Measurements from ENCODE around the gene USP11.

The USP11 gene

GRCh38 chrX:47232803-47233332, at the start of gene USP11:
TSS of gene USP11 (plus strand) at chrX:47233009. CDS start at chrX:47233044, 35 bp downstream.
- no peak for DNase-seq (ENCODE audit: low spot score)

- DNase-seq (ENCODE audit: low spot score) = no peak
Measured at GRCh38 chrX:47184486-47184885, 48.3 kb upstream of the USP11 start.

- no peak for DNase-seq (ENCODE audit: low spot score)
Measured at GRCh38 chrX:47185241-47185640, 47.6 kb upstream of the USP11 start.

- DNase-seq (ENCODE audit: low spot score) = no peak
Measured at GRCh38 chrX:47186096-47186740, 46.6 kb upstream of the USP11 start.

- no peak for DNase-seq (ENCODE audit: low spot score)
Measured at GRCh38 chrX:47187106-47187677, 45.6 kb upstream of the USP11 start.

GRCh38 chrX:47189906-47190305, 42.9 kb upstream of the USP11 start:
- no peak for DNase-seq (ENCODE audit: low spot score)

- peak; percentile 77 for DNase-seq (ENCODE audit: low spot score)
Measured at GRCh38 chrX:47190445-47191269, 42.2 kb upstream of the USP11 start.

- DNase-seq (ENCODE audit: low spot score) = no peak
Measured at GRCh38 chrX:47191331-47191730, 41.5 kb upstream of the USP11 start.

- no peak for DNase-seq (ENCODE audit: low spot score)
Measured at GRCh38 chrX:47191806-47192401, 40.9 kb upstream of the USP11 start.

- peak; percentile 96 for DNase-seq (ENCODE audit: low spot score)
Measured at GRCh38 chrX:47193475-47194193, 39.2 kb upstream of the USP11 start, which contains the start of gene UBA1. TSS of gene UBA1 (plus strand) at chrX:47193829. CDS start at chrX:47198803, 4,974 bp downstream.

- DNase-seq (ENCODE audit: low spot score) = no peak
Measured at GRCh38 chrX:47194194-47194787, 38.5 kb upstream of the USP11 start.

GRCh38 chrX:47196098-47196497, 36.7 kb upstream of the USP11 start:
- no peak for DNase-seq (ENCODE audit: low spot score)

- DNase-seq (ENCODE audit: low spot score) = no peak
Measured at GRCh38 chrX:47197526-47197925, 35.3 kb upstream of the USP11 start.

GRCh38 chrX:47198026-47198686, 34.7 kb upstream of the USP11 start:
- DNase-seq (ENCODE audit: low spot score) = no peak

- DNase-seq (ENCODE audit: low spot score) = no peak
Measured at GRCh38 chrX:47198687-47199080, 34.1 kb upstream of the USP11 start.

GRCh38 chrX:47199286-47199685, 33.5 kb upstream of the USP11 start:
- no peak for DNase-seq (ENCODE audit: low spot score)

GRCh38 chrX:47200385-47201150, 32.2 kb upstream of the USP11 start:
- no peak for DNase-seq (ENCODE audit: low spot score)

- no peak for DNase-seq (ENCODE audit: low spot score)
Measured at GRCh38 chrX:47201345-47201944, 31.4 kb upstream of the USP11 start.

GRCh38 chrX:47202316-47202715, 30.5 kb upstream of the USP11 start:
- no peak for DNase-seq (ENCODE audit: low spot score)

- DNase-seq (ENCODE audit: low spot score) = no peak
Measured at GRCh38 chrX:47202877-47203276, 29.9 kb upstream of the USP11 start.
